IMR-90 (cell line): ENCODE measurements around the gene PAX2. TPM values are rescaled to one million over a fixed set of nuclear protein-coding genes. Genes with fewer than 3 reads are reported as not detected.

ENCODE experiments used
- ATAC-seq: fragments of 200-7000 bp; cut with Tn5 transposase; 2 replicates; pipeline ENCODE4 v1.9.1; 2020; ENCODE audit warnings: low read depth, mild to moderate bottlenecking, moderate library complexity
- BruUV-seq: library from RNA; stranded (reverse); fragments of 400-500 nt; replicated peaks from 2 replicates; lab custom pipeline; 2021; lab: Mats Ljungman, UMichigan
- CTCF ChIA-PET: fragments of 300-600 bp; formaldehyde crosslinking; extraction: SDS; loops from one replicate; lab custom pipeline; 2021; ENCODE audit warnings: antibody characterized with exemption; lab: Yijun Ruan, JAX
- POLR2A ChIA-PET: fragments of 300-600 bp; sonication (Branson Sonifier 250); formaldehyde crosslinking; loops from one replicate; lab custom pipeline; 2022; ENCODE audit warnings: antibody characterized with exemption; ENCODE audit not compliant: unreplicated experiment; lab: Charles Lee
- DNase-seq: peaks from one replicate; pipeline ENCODE4 v3.0.0; 2013
- H2AFZ ChIP-seq: replicated peaks from 2 replicates; pipeline ENCODE3; 2013; ENCODE audit warnings: low read length, mild to moderate bottlenecking; ENCODE audit not compliant: poor library complexity
- H2AK5ac ChIP-seq: 2 replicates; pipeline ENCODE4 v1.6.1; 2013; ENCODE audit warnings: low read depth, low read length, inconsistent platforms
- H2AK9ac ChIP-seq: replicated peaks from 2 replicates; pipeline ENCODE3; 2013; ENCODE audit warnings: mild to moderate bottlenecking, low read depth, low read length, moderate library complexity; ENCODE audit not compliant: poor library complexity
- H2BK120ac ChIP-seq: 2 replicates; pipeline ENCODE4 v1.6.1; 2013; ENCODE audit warnings: low read depth, low read length, inconsistent platforms
- H2BK15ac ChIP-seq: 3 replicates; pipeline ENCODE4 v1.6.1; 2013; ENCODE audit warnings: low read depth, low read length, inconsistent platforms
- H2BK20ac ChIP-seq: 2 replicates; pipeline ENCODE4 v1.6.1; 2013; ENCODE audit warnings: low read depth, mild to moderate bottlenecking, inconsistent platforms, low read length, moderate library complexity
- H2BK5ac ChIP-seq: 2 replicates; pipeline ENCODE4 v1.6.1; 2013; ENCODE audit warnings: mild to moderate bottlenecking, low read depth, low read length, inconsistent platforms; ENCODE audit not compliant: poor library complexity, severe bottlenecking
- H3K14ac ChIP-seq: replicated peaks from 2 replicates; pipeline ENCODE4 v1.6.1; 2013; ENCODE audit warnings: low read depth, low read length, inconsistent platforms
- H3K18ac ChIP-seq: 2 replicates; pipeline ENCODE4 v1.6.1; 2013; ENCODE audit warnings: low read depth, low read length, control low read depth
- H3K23ac ChIP-seq: 2 replicates; pipeline ENCODE4 v1.6.1; 2013; ENCODE audit warnings: low read depth, low read length, inconsistent platforms
- H3K27ac ChIP-seq: 2 replicates; pipeline ENCODE4 v1.5.1; 2013; ENCODE audit warnings: mild to moderate bottlenecking, control low read depth, low read length; ENCODE audit not compliant: insufficient read depth
- H3K27me3 ChIP-seq: 2 replicates; pipeline ENCODE4 v1.6.1; 2013; ENCODE audit warnings: low read length; ENCODE audit not compliant: control insufficient read depth, insufficient read depth
- H3K36me3 ChIP-seq: 2 replicates; pipeline ENCODE4 v1.6.1; 2013; ENCODE audit warnings: low read length, mixed read lengths; ENCODE audit not compliant: control insufficient read depth, insufficient read depth
- H3K4ac ChIP-seq: 2 replicates; pipeline ENCODE4 v1.6.1; 2013; ENCODE audit warnings: low read depth, low read length, inconsistent platforms
- H3K4me1 ChIP-seq: 2 replicates; pipeline ENCODE4 v1.6.1; 2013; ENCODE audit warnings: low read length, mixed read lengths; ENCODE audit not compliant: control insufficient read depth, insufficient read depth
- H3K4me2 ChIP-seq: 2 replicates; pipeline ENCODE4 v1.6.1; 2013; ENCODE audit warnings: low read depth, mild to moderate bottlenecking, control low read depth, low read length, moderate library complexity
- H3K4me3 ChIP-seq: 2 replicates; pipeline ENCODE4 v1.5.1; 2013; ENCODE audit warnings: low read depth, mild to moderate bottlenecking, control low read depth, low read length, moderate library complexity; ENCODE audit not compliant: insufficient read depth
- H3K56ac ChIP-seq: 2 replicates; pipeline ENCODE4 v1.6.1; 2013; ENCODE audit warnings: low read length, inconsistent platforms; ENCODE audit not compliant: insufficient read depth; ENCODE audit errors: extremely low read depth
- H3K79me1 ChIP-seq, 2 experiments: 2 replicates each; pipeline ENCODE4 v1.6.1; 2013; ENCODE audit warnings: low read length in 2 of 2, inconsistent platforms in 1 of 2, low read depth in 1 of 2
- H3K9ac ChIP-seq: 2 replicates; pipeline ENCODE4 v1.6.1; 2013; ENCODE audit warnings: low read depth, low read length, control low read depth
- H3K9me1 ChIP-seq: 2 replicates; pipeline ENCODE4 v1.6.1; 2013; ENCODE audit warnings: low read length, inconsistent platforms; ENCODE audit not compliant: insufficient read depth
- H3K9me3 ChIP-seq: 2 replicates; pipeline ENCODE4 v1.6.1; 2013; ENCODE audit warnings: low read length; ENCODE audit not compliant: control insufficient read depth, insufficient read depth
- H4K20me1 ChIP-seq: 2 replicates; pipeline ENCODE4 v1.6.1; 2013; ENCODE audit warnings: low read length, inconsistent platforms; ENCODE audit not compliant: insufficient read depth
- H4K5ac ChIP-seq: 2 replicates; pipeline ENCODE4 v1.6.1; 2013; ENCODE audit warnings: mild to moderate bottlenecking, low read depth, low read length, control low read depth
- H4K8ac ChIP-seq, 2 experiments: 2 replicates each; pipeline ENCODE4 v1.6.1; 2013; ENCODE audit warnings: low read depth in 2 of 2, low read length in 2 of 2, control low read depth in 1 of 2, inconsistent platforms in 1 of 2
- H4K91ac ChIP-seq: 2 replicates; pipeline ENCODE4 v1.6.1; 2013; ENCODE audit warnings: low read depth, low read length, inconsistent platforms; ENCODE audit not compliant: insufficient read depth
- BHLHE40 ChIP-seq: fragments of 150-350 bp; IDR thresholded peaks from 2 replicates; pipeline ENCODE4 v1.6.1; 2016; ENCODE audit warnings: mild to moderate bottlenecking, low read depth, low read length
- CEBPB ChIP-seq: IDR thresholded peaks from 2 replicates; pipeline ENCODE4 v1.6.1; 2012; ENCODE audit warnings: low read depth, low read length, improper control_type of control experiment
- CHD1 ChIP-seq: IDR thresholded peaks from 2 replicates; pipeline ENCODE4 v1.6.1; 2012; ENCODE audit warnings: low read depth, low read length, improper control_type of control experiment
- CTCF ChIP-seq: conservative IDR thresholded peaks from 2 replicates; pipeline ENCODE4 v1.5.1; 2012; ENCODE audit warnings: mild to moderate bottlenecking, low read depth, low read length, improper control_type of control experiment
- FOS ChIP-seq: fragments of 150-350 bp; IDR thresholded peaks from 2 replicates; pipeline ENCODE4 v1.6.1; 2016; ENCODE audit warnings: low read depth, low read length
- MAZ ChIP-seq: IDR thresholded peaks from 2 replicates; pipeline ENCODE4 v1.6.1; 2012; ENCODE audit warnings: low read depth, mild to moderate bottlenecking, low read length, improper control_type of control experiment, moderate library complexity, borderline replicate concordance
- NFE2L2 ChIP-seq: fragments of 150-350 bp; IDR thresholded peaks from 2 replicates; pipeline ENCODE4 v1.6.1; 2016; ENCODE audit warnings: low read depth, mild to moderate bottlenecking, low read length
- POLR2A ChIP-seq: IDR thresholded peaks from 2 replicates; pipeline ENCODE4 v1.6.1; 2012; ENCODE audit warnings: mild to moderate bottlenecking, low read depth, low read length
- RCOR1 ChIP-seq: IDR thresholded peaks from 2 replicates; pipeline ENCODE4 v1.6.1; 2012; ENCODE audit warnings: mild to moderate bottlenecking, low read length, improper control_type of control experiment; ENCODE audit not compliant: insufficient replicate concordance
- SMC3 ChIP-seq: fragments of 150-350 bp; IDR thresholded peaks from 2 replicates; pipeline ENCODE4 v1.6.1; 2016; ENCODE audit warnings: low read depth, mild to moderate bottlenecking, antibody characterized with exemption, low read length, moderate library complexity
- USF2 ChIP-seq: fragments of 150-350 bp; IDR thresholded peaks from 2 replicates; pipeline ENCODE4 v1.6.1; 2017; ENCODE audit warnings: mild to moderate bottlenecking, antibody characterized with exemption, low read length, low read depth
- WGBS, 2 experiments: methylation state at CpG; one replicate each; pipeline versions ENCODE4 v1.1.5 to v1.1.7; 2013; ENCODE audit warnings: missing lambda C conversion rate in 2 of 2; ENCODE audit not compliant: insufficient read length in 1 of 2; ENCODE audit errors: extremely low coverage in 2 of 2; 5-methylcytosine and 5-hydroxymethylcytosine counted together
- dilution Hi-C: fragments of 300-500 bp; cut with HindIII; formaldehyde crosslinking; loops from one replicate; pipeline ENCODE4 v1.14.3; 2018; ENCODE audit warnings: low sequenced_read_pairs; ENCODE audit not compliant: unreplicated experiment
- in situ Hi-C: fragments of 300-500 bp; cut with MboI; formaldehyde crosslinking; loops from 3 replicates; pipeline ENCODE4 v1.14.3; 2019; ENCODE audit warnings: low sequenced_read_pairs, inconsistent platforms, mixed read lengths
- intact Hi-C: fragments of 100-400 bp; cut with micrococcal nuclease; formaldehyde crosslinking; loops from 2 replicates; pipeline ENCODE4 v1.10.0; 2022
- polyA plus RNA-seq, 3 experiments: library from polyadenylated mRNA; depleted of rRNA; stranded (reverse); fragments of >200 nt; gene quantifications; 2 replicates each; pipeline ENCODE4 v1.2.3, GENCODE V29; 2012; ENCODE audit warnings: low replicate concordance in 1 of 3
- total RNA-seq: library from RNA; depleted of rRNA; stranded (reverse); fragments of >200 nt; gene quantifications from 2 replicates; pipeline ENCODE4 v1.2.3, GENCODE V29; 2012

Gene PAX2
- total and polyA plus RNA-seq, 2 of the 4 experiments (the other 2 are of a cell fraction), result not detected

- Histone ChIP-seq H3K79me1 (no peaks in the 10 kb centered on the region), H3K9ac (no peak overlapping the region), H4K8ac (no peak overlapping the region), H3K36me3 (no peaks in the 10 kb centered on the region), H3K23ac (0 out of 2 replicates have a peak overlapping the region, but pooled peaks have one; percentile 59), H3K4me3 (no peak overlapping the region), H3K56ac (no peak overlapping the region), H3K4ac (no peak overlapping the region), H2BK120ac (no peak overlapping the region), H3K9me3 (no peaks in the 10 kb centered on the region; the same call in 1 of the 2 replicates), H3K9me1 (no peaks in the 10 kb centered on the region), H2AK9ac (no peak overlapping the region), H2AFZ (no peak overlapping the region), H4K91ac (no peak overlapping the region), H3K14ac (no peak overlapping the region), H3K27me3 (peaks cover 95% of the 10 kb centered on the region), H3K4me1 (no peaks in the 10 kb centered on the region), H3K27ac (no peak overlapping the region), H2BK15ac (no peak overlapping the region), H2BK5ac (no peak overlapping the region), H4K5ac (no peak overlapping the region), H4K20me1 (peaks cover 5% of the 10 kb centered on the region; the same call in 1 of the 2 replicates), H3K4me2 (no peak overlapping the region), H2AK5ac (no peak overlapping the region), H3K18ac (no peak overlapping the region), H2BK20ac (no peak overlapping the region)
- no peak for DNase-seq
- intact Hi-C loops (loop anchor here (10.0 kb wide), 1 partner anchor 129 kb away; no protein-coding TSS in a partner anchor), dilution Hi-C loops (no loop called here), in situ Hi-C loops (no loop called here)
- no peak for ATAC-seq
- BruUV-seq, result no TSS peak
- TF ChIP-seq POLR2A (no peak), CHD1 (no peak), SMC3 (no peak), USF2 (no peak), MAZ (no peak), RCOR1 (no peak), BHLHE40 (no peak), CEBPB (no peak), NFE2L2 (no peak), FOS (no peak), CTCF (no peak)
- POLR2A ChIA-PET, result interaction anchor here (0.7 kb wide), 1 partner anchor 10 kb away, joined by 7 read pairs; no protein-coding TSS in a partner anchor
- CTCF ChIA-PET, result no interaction called here
- 2% methylated on average over 41 of the region's 54 CpGs; no CpG with 5 or more reads in 1 of the 2 experiments for whole genome bisulfite sequencing, 2 experiments
These were observed 751 bp downstream of the PAX2 start for GRCh38 chr10:100745882-100746783.
